Transverse colon (tissue), 3 donors: ENCODE results near the gene SETD3.

Source experiments
- CTCF ChIP-seq, 5 experiments: fragments of 200-600 bp in 3 of 5; fragments of 450-650 bp in 2 of 5; sonication (generic) in 3 of 5; IDR thresholded peaks; 1 replicate in 2 of 5; 2 replicates in 3 of 5; pipeline ENCODE4 v1.5.1; 2016 to 2017; ENCODE audit warnings: antibody characterized with exemption in 5 of 5, inconsistent platforms in 3 of 5, mild to moderate bottlenecking in 2 of 5, moderate library complexity in 1 of 5
- EP300 ChIP-seq: sonication (generic); formaldehyde crosslinking; IDR thresholded peaks from one replicate; pipeline ENCODE4 v1.6.1; 2017; ENCODE audit warnings: antibody characterized with exemption, low read depth
- POLR2A ChIP-seq: fragments of 450-650 bp; IDR thresholded peaks from one replicate; pipeline ENCODE4 v1.6.1; 2016; ENCODE audit warnings: antibody characterized with exemption, mild to moderate bottlenecking, moderate library complexity

- TF ChIP-seq POLR2A (no peak), CTCF (IDR thresholded peaks at IDR 0.05) (no peak), EP300 (no peak)
These were observed 57.2 kb downstream of the SETD3 start for GRCh38 chr14:99423434-99423833.
